ENCODE data around the gene AK8.

Gene AK8

DNA sequence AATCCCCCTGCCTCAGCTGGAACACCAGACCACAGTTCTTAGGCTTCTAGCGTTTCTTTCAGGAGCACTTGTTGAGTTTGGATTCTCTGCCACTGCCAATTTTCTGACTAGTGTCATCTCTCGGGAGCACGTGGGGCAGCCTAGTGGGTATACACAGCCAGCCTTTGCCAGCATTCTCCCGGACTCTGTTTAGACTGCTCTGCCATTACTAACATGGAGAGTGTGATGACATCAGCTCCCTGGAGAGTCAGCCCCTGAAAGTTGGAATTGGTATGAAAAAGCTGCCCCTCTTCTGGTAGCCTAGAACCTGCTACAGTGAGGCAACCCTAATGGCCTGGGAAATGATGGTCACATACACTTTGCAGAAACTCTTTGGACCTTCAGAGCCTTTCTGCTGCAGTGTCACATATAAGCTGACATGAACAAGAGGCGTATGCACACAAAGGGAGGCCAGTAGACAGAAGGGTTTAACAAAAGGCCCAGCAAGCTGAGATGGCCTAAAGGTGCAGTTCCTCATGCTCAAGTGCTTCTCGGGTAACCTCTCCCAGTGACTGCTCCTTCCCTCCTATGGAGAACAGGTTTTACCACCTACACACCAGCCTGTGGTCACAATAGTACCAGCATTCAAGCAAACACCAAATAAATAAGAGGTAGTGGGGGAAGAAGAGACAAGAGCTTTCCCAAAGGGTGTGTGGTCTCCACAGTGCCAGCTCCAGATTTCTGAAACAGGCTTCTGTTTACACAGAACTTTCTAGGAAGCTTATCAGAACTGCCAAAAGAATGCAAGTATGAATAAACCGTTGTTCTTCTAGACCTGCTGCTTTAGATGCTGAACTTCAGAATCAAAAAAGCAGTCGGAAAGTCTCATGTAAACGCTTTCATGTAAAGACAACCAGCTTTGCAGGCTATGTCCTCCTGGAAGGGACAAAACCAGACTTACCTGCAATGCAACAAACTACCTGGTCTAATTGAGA lies 17.1 kb upstream of the AK8 start:
- H3K4me3 ChIP-seq (ENCODE audit: low read depth, low read length, poor library complexity, severe bottlenecking) = no peak overlapping the region
- TF ChIP-seq EZH2 (IDR thresholded peaks at IDR 0.05; ENCODE audit: borderline replicate concordance, low read length) = no peak
- TF ChIP-seq, protein P1, sequence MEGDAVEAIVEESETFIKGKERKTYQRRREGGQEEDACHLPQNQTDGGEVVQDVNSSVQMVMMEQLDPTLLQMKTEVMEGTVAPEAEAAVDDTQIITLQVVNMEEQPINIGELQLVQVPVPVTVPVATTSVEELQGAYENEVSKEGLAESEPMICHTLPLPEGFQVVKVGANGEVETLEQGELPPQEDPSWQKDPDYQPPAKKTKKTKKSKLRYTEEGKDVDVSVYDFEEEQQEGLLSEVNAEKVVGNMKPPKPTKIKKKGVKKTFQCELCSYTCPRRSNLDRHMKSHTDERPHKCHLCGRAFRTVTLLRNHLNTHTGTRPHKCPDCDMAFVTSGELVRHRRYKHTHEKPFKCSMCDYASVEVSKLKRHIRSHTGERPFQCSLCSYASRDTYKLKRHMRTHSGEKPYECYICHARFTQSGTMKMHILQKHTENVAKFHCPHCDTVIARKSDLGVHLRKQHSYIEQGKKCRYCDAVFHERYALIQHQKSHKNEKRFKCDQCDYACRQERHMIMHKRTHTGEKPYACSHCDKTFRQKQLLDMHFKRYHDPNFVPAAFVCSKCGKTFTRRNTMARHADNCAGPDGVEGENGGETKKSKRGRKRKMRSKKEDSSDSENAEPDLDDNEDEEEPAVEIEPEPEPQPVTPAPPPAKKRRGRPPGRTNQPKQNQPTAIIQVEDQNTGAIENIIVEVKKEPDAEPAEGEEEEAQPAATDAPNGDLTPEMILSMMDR (IDR thresholded peaks at IDR 0.05; ENCODE audit: low read length) = no peak
- no peak overlapping the region for H3K9ac ChIP-seq (ENCODE audit: low read length)
- no peaks in the 10 kb centered on the region for H3K4me1 ChIP-seq (ENCODE audit: insufficient read depth, low read length, severe bottlenecking)
- H3K9me2 ChIP-seq (ENCODE audit: low read depth, low read length) = no peaks in the 10 kb centered on the region
- H3K27me3 ChIP-seq (ENCODE audit: insufficient read depth, low read length) = no peaks in the 10 kb centered on the region
- no peak overlapping the region for H3K27ac ChIP-seq (ENCODE audit: low read depth, low read length, poor library complexity, severe bottlenecking)
- H2AFZ ChIP-seq (ENCODE audit: low read length) = no peak overlapping the region
- no peaks in the 10 kb centered on the region for H3K79me2 ChIP-seq (ENCODE audit: insufficient read depth, low read length)
- no peaks in the 10 kb centered on the region for H4K20me1 ChIP-seq (ENCODE audit: insufficient read depth, low read length)
- peaks cover 34% of the 10 kb centered on the region for H3K36me3 ChIP-seq (ENCODE audit: insufficient read depth, low read length)
- no peak overlapping the region for H3K4me2 ChIP-seq (ENCODE audit: low read length)
- no peaks in the 10 kb centered on the region for H3K9me3 ChIP-seq (ENCODE audit: low read length)
- no peaks in the 10 kb centered on the region for H3F3A ChIP-seq (ENCODE audit: insufficient read depth, low read length)

DNA sequence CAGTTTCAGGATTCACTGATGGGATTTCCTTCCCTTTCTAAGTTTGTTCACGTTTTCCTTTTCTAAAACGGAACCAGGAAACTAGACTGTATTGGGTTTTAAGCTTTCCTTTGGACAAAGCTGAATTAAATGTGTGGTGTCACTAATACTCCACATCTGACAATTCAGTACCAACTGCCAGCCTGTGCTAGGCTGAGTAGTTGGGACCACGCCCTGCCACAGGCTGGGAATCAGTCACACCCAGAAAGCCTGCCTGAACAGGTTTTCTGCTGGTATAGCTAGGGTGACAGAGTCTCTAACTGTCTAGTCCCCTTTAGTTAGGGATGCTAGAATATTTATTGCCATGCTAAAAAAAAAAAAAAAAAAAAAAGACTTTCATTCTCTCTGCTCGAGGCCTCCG lies 16.3 kb upstream of the AK8 start:
- no peaks in the 10 kb centered on the region for H3K4me1 ChIP-seq (ENCODE audit: insufficient read depth, low read length, severe bottlenecking)
- no peaks in the 10 kb centered on the region for H3K79me2 ChIP-seq (ENCODE audit: insufficient read depth, low read length)
- H2AFZ ChIP-seq (ENCODE audit: low read length) = no peak overlapping the region
- no peak overlapping the region for H3K4me3 ChIP-seq (ENCODE audit: low read depth, low read length, poor library complexity, severe bottlenecking)
- H3K9me3 ChIP-seq (ENCODE audit: low read length) = no peaks in the 10 kb centered on the region
- H3F3A ChIP-seq (ENCODE audit: insufficient read depth, low read length) = no peaks in the 10 kb centered on the region
- H3K9me2 ChIP-seq (ENCODE audit: low read depth, low read length) = no peaks in the 10 kb centered on the region
- H3K4me2 ChIP-seq (ENCODE audit: low read length) = no peak overlapping the region
- peaks cover 26% of the 10 kb centered on the region for H3K36me3 ChIP-seq (ENCODE audit: insufficient read depth, low read length)
- H3K9ac ChIP-seq (ENCODE audit: low read length) = no peak overlapping the region
- no peak for TF ChIP-seq EZH2 (IDR thresholded peaks at IDR 0.05; ENCODE audit: borderline replicate concordance, low read length)
- TF ChIP-seq, protein P1 (IDR thresholded peaks at IDR 0.05; ENCODE audit: low read length) = no peak
- H3K27me3 ChIP-seq (ENCODE audit: insufficient read depth, low read length) = no peaks in the 10 kb centered on the region
- no peak overlapping the region for H3K27ac ChIP-seq (ENCODE audit: low read depth, low read length, poor library complexity, severe bottlenecking)
- no peaks in the 10 kb centered on the region for H4K20me1 ChIP-seq (ENCODE audit: insufficient read depth, low read length)

DNA sequence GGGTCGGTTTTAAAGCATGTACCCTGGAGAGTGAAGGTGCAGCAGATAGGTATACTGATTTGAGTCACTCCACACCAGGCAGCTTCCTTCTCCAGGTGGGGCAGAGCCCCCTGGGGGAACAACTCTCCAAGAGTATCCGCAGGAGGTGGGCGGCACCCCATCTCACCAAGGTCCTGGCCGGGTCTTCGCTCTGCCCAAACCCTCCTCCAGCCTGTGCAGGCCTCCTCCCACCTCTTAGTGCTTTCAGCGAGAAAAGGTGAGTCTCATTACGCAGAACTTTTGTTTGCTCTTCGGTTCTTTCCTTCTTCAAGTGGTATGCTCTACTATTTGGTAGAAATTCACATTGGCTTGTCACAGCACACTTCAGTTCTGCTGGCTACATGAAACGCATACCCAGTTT lies 14.3 kb upstream of the AK8 start:
- H3K9ac ChIP-seq (ENCODE audit: low read length) = no peak overlapping the region
- H3K4me1 ChIP-seq (ENCODE audit: insufficient read depth, low read length, severe bottlenecking) = peaks cover 14% of the 10 kb centered on the region

More for the DNA sequence above, 14.3 kb upstream of the AK8 start:
- Histone ChIP-seq H3F3A (ENCODE audit: insufficient read depth, low read length) (no peaks in the 10 kb centered on the region), H4K20me1 (ENCODE audit: insufficient read depth, low read length) (no peaks in the 10 kb centered on the region), H3K27me3 (ENCODE audit: insufficient read depth, low read length) (no peaks in the 10 kb centered on the region), H3K4me3 (ENCODE audit: low read depth, low read length, poor library complexity, severe bottlenecking) (no peak overlapping the region), H3K36me3 (ENCODE audit: insufficient read depth, low read length) (peaks cover 26% of the 10 kb centered on the region), H2AFZ (ENCODE audit: low read length) (no peak overlapping the region), H3K79me2 (ENCODE audit: insufficient read depth, low read length) (no peaks in the 10 kb centered on the region), H3K9me3 (ENCODE audit: low read length) (no peaks in the 10 kb centered on the region), H3K4me2 (ENCODE audit: low read length) (no peak overlapping the region), H3K9me2 (ENCODE audit: low read depth, low read length) (no peaks in the 10 kb centered on the region), H3K27ac (ENCODE audit: low read depth, low read length, poor library complexity, severe bottlenecking) (no peak overlapping the region)
- TF ChIP-seq, protein P1 (IDR thresholded peaks at IDR 0.05; ENCODE audit: low read length) = no peak
- TF ChIP-seq EZH2 (IDR thresholded peaks at IDR 0.05; ENCODE audit: borderline replicate concordance, low read length) = no peak

All from OCI-LY1 (cell line).